ENCODE results near the gene CYP4F11.

- no peak for TF ChIP-seq POLR2A (IDR thresholded peaks at IDR 0.05)
- TF ChIP-seq CTCF (IDR thresholded peaks at IDR 0.05), result no peak
These were observed 22.6 kb downstream of the CYP4F11 start for GRCh38 chr19:15911599-15912235.
